Suppressor macrophage treated with lipopolysaccharide for 4 hours (primary cell): ENCODE measurements around the gene TIMM13.
"Not testable (repeated sequence)": the region's sequence is repeated elsewhere in the genome, so short reads cannot be mapped to it uniquely, and the experiment has no call there.

Source experiments
- DNase-seq: peaks from one replicate; pipeline ENCODE4 v3.0.0-alpha.2; 2020

Gene TIMM13

DNA sequence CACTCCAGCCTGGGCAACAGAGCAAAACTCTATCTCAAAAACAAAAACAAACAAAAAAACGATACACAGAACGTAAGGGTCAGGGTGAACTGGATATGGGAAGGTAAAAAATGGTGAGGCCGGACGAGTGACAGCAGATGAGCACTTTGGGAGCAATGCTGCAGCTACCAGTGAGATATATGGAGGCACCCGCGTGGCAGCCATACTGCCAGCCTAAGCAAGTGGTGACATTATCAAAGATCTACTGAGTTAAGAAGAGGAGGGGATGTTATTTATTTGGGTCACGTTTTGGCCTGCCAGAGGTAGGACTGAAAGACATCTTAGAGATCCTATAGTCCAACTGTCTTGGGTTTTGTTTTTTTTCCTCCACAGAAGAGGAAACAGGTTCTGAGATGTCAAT is 14.2 kb downstream of the TIMM13 start:
- no peak for DNase-seq

DNA sequence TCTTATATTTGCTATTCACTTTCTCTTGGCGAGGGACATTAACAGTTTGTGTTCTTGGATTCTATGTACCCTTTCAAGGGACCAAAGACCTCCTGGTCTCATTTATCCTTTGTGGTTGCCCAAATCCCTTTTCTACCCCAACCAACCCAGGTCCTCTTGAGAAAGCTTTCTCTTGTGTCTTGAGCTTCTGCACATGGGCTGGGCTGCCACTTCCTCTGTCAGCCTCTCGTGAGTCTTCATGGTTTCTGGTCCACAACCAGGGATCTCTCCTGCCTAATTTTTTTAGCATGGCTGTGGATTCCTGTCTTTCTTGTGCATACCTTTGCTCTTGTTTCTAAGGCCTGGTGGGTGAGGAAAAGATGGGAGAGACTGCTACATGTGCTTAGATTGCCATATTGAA is 14.9 kb downstream of the TIMM13 start:
- DNase-seq, result no peak

DNA sequence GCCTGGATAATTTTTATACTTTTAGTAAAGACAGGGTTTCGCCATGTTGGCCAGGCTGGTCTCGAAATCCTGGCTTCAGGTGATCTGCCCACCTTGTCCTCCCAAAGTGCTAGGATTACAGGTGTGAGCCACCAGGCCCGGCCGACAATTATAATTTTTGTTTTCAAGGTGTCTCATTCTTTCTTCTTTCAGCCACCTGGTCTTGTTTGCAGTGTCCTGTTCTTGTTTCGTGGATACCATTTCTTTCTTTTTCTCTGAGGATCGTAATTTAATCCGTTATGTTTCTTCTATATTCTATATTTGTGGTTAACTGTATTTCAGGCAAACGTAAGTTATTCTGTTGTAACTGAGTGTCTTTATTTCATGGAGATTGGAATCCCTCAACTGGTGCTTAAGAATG is 15.7 kb downstream of the TIMM13 start:
- no peak for DNase-seq

DNA sequence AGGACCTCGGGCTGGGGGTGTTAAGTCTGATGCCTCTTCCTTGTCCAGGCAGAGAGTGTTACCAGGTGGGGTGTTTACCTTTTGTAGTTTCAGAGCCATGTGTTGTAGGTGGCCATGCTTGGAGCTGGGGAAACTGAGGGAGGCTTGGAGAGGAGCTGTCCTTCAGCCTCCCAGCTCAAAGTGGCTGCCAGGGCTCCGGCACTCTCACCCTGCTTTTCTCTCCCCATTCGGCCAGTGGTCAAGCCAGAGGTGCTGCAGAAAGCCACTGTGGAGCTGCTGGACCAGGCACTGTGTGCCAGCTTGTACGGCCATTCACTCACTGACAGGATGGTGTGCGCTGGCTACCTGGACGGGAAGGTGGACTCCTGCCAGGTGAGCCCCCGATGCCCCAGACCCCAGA is 17.4 kb downstream of the TIMM13 start:
- DNase-seq, result no peak

DNA sequence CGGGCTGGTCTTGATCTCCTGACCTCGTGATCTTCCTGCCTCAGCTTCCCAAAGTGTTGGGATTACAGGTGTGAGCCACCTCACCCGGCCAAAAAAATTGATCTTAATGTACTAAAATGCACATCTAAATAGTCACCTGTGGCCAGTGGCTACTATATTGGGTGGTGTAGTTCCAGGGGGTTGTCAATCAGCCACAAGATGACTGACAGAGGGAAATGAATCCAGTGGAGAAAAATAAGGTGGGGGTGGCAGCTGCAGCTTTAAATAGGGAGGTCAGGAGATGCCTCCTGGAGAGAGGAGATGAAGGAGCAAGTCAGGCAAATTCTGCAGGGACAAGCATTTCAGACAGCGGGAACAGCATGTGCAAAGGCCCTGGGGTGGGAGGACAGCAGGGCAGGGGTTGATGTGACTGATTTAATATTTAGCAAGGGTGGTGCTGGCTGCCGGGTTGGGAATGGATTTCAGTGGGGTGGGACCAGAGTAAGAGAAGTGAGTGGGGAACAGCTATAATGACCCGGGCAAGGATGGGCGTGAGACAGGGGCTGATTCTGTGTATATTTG is 18.0 kb downstream of the TIMM13 start:
- DNase-seq, result no peak

DNA sequence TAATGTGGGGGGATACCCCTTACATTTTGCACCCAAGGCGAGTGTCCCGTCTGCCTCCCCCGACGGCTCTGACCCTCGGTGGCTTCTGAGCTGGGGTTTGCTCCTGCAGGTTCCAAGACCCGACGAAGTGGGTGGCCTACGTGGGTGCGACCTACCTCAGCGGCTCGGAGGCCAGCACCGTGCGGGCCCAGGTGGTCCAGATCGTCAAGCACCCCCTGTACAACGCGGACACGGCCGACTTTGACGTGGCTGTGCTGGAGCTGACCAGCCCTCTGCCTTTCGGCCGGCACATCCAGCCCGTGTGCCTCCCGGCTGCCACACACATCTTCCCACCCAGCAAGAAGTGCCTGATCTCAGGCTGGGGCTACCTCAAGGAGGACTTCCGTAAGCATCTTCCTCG is 19.1 kb downstream of the TIMM13 start:
- DNase-seq, result no peak

DNA sequence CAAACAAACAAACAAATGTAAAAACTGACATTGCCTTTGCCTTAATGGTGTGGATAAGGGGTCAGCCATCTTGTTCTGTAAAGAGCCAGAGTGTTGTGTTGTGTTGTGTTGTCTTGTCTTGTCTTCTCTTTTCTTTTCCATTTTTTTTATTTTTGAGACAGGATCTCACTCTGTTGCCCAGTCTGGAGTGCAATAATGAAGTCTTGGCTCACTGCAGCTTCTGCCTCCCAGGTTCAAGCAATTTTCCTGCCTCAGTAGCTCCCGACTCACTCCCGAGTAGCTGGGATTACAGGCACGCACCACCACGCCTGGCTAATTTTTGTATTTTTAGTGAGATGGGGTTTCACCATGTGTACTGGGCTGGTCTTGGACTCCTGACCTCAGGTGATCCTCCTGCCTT is 27.8 kb downstream of the TIMM13 start:
- DNase-seq, result no peak

DNA sequence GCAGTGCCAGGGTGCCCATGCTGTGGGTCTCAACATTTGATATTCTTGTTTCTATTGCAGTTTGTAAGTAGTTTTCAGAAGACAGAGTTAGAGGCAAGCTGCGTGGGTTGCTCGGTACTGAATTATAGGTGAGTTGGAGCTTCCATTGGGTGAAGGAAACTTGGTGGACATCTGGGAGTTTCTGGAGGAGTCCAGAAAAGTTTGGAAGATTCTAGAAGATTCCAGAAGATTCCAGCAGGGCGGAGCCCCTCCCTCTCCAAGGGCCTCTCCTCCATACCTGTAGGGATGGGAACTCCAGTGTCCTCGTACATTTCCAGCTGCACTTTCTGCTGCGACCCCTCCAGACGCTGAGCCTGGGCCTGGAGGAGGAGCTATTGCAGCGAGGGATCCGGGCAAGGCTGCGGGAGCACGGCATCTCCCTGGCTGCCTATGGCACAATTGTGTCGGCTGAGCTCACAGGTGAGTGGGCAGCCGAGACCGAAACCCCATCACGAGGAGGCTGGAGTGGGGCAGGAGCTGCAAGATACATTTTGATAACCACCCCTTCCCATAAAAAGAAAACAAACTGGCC is 28.6 kb downstream of the TIMM13 start:
- no peak for DNase-seq

DNA sequence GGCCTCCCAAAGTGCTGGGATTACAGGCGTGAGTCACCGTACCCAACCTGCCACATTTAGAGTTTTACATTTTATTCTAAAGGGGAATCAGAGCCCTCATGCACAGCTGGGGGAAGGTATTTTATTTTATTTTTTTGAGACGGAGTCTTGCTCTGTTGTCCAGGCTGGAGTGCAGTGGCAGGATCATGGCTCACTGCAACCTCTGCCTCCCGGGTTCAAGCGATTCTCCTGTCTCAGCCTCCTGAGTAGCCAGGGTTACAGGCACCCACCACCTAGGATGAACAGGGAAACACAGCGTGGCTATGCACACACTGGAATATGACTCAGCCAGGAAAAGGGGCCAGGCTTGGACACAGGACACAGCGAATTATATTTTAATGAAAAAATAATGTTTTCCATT is 30.2 kb downstream of the TIMM13 start:
- not testable (repeated sequence) for DNase-seq

DNA sequence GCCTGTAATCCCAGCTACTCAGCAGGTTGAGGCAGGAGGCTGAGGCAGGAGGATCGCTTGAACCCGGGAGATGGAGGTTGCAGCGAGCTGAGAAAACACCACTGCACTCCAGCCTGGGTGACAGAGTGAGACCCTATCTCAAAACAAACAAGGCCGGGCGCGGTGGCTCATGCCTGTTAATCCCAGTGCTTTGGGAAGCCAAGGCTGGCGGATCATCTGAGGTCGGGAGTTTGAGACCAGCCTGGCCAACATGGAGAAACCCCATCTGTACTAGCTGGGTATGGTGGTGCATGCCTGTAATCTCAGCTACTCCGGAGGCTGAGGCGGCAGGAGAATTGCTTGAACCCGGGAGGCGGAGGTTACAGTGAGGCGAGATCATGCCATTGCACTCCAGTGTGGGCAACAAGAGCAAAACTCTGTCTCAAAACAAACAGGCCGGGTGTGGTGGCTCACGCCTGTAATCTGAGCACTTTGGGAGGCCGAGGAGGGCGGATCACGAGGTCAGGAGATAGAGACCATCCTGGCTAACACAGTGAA is 32.0 kb downstream of the TIMM13 start:
- not testable (repeated sequence) for DNase-seq

DNA sequence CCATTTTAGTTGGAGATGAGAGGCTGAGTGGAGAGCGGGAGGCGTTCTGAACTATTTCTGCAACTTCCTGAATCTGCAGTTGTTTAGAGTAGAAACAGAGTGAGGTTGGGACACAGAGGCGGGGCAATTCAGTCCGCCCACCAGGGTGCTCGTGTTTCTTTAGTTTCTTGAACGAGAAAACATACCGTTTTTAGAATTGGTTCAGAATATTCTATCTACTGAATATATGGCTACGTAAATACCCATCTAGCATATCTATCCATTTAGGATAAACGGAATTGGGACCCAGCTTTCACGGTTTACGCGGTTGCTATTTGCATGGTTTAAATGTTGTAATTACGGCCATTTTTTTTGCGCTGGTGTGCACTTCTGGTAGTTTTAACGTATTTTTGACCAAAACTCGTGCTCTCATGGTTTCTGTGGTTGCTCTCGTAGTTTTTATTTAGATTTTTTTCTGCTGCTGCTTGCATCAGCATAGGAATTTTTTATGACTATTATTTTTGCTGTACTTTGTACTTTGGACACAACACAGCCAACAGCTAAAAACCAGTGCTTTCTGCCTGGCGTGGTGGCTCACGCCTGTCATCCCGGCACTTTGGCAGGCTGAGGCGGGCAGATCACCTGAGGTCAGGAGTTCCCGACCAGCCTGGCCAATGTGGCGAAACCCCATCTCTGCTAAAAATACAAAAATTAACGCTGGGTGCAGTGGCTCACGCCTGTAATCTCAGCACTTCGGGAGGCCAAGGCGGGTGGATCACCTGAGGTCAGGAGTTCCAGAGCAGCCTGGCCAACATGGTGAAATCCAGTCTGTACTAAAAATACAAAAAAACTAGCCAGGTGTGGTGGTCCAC is 32.7 kb downstream of the TIMM13 start:
- peak; percentile 81 for DNase-seq

DNA sequence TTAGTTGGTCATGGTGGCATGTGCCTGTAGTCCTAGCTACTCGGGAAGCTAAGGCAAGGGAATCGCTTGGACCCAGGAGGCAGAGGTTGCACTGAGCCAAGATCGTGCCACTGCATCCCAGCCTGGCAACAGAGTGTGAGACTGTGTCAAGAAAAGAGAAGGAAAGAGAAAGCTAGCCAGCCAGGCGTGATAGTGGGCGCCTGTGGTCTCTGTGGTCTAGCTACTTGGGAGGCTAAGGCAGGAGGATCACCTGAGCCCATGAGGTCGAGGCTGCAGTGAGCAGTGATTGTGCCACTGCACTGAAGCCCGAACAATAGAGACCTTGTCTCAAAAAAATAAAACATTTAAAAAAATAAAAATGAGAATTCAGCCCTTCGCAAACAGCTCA is 33.3 kb downstream of the TIMM13 start:
- peak; percentile 19 for DNase-seq

DNA sequence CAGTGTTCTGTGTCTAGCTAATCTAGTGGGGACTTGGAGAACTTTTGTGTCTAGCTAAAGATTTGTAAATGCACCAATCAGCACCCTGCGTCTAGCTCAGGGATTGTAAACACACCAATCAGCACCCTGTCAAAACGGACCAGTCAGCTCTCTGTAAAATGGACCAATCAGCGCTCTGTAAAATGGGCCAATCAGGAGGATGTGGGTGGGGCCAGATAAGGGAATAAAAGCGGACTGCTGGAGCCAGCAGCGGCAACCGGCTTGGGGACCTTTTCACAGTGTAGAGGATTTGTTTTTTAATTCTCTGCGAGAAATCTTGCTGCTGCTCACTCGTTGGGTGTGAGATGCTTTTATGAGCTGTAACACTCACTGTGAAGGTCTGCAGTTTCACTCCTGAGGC is 34.5 kb downstream of the TIMM13 start:
- DNase-seq, result not testable (repeated sequence)

DNA sequence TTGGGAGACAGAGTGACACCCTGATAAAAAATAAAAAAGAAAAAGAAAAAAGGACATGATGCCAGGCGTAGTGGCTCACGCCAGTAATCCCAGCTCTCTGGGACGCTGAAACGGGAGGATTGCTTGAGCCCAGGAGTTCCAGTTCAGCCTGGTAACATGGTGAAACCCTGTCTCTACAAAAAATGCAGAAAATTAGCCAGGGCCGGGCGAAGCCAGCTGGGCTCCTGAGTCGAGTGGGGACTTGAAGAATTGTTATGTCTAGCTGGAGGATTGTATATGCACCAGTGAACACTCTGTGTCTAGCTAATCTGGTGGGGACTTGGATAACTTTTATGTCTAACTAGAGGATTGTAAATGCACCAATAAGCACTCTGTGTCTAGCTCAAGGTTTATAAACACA is 35.0 kb downstream of the TIMM13 start:
- no peak for DNase-seq

DNA sequence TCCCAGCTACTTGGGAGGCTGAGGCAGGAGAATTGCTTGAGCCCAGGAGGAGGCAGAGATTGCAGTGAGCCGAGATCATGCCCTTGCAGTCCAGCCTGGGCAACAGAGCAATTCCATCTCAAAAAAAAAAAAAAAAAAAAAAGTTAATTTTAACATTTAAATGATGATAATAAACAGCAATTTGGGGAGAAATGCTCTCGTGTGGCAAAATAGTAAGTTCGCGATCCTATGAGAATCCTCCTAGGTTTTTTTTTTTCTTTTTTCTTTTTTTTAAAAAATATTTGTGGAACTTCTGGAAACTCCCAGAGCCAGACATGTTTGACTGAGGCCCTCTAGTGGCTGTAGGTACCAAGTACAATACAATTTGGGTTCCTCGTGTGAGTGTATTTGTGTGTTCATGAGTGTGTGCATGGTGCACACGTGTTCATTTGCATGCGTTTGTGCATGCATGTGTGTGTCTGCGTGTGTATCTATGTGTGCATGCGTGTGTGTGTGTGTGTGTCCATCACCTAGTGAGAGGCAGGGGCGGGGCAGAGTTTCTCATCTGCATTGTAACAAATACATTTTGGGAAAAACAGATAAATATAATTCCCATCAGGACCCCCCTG is 36.2 kb downstream of the TIMM13 start:
- peak; percentile 78 for DNase-seq

DNA sequence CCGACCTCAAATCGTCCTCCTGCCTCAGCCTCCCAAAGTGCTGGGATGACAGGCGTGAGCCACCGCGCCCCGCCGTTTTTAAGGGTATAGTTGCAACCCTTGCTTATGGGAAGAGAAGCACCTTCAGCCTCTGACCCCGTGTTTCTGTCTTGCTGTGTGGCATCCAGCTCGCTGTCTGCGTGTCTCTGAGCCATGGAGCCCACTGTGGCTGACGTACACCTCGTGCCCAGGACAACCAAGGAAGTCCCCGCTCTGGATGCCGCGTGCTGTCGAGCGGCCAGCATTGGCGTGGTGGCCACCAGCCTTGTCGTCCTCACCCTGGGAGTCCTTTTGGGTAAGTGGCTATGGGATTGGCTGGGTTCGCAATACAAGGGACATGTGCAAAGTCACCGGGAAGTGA is 37.8 kb downstream of the TIMM13 start:
- DNase-seq, result no peak

DNA sequence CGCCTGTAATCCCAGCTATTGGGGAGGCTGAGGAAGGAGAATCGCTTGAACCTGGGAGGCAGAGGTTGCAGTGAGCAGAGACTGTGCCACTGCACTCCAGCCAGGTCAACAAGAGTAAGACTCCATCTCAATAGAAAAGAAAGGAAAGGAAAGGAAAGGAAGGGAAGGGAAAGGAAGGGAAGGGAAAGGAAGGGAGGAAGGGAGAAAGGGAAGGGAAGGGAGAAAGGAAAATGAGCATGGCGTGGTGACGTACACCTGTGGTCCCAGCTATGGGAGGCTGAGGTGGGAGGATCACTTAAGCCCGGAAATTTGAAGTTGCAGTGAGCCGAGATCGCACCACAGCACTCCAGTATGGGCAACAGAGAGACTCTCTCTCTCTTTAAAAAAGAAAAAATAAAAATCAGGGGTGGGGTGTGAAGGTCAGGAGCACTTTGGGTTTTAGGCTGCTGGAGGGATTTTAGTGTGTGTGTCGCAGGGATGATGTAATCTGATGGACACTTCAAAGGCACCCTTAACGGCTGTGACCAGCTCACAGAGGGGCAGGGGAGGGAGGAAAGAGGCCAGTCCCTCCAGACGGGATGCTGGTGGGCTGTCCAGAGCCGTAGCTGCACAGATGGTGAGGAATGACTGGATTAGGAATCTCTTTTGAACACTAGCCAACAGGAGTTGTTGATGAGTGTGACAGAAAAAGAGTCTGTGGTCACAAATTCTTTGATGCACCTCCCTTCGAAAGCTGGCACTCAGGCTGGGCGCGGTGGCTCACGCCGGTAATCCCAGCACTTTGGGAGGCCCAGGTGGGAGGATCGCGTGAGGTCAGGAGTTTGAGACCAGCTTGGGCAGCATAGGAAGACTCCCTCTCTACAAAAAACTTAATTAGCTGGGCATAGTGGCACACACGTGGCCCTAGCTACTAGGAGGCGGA is 39.8 kb downstream of the TIMM13 start:
- no peak for DNase-seq

DNA sequence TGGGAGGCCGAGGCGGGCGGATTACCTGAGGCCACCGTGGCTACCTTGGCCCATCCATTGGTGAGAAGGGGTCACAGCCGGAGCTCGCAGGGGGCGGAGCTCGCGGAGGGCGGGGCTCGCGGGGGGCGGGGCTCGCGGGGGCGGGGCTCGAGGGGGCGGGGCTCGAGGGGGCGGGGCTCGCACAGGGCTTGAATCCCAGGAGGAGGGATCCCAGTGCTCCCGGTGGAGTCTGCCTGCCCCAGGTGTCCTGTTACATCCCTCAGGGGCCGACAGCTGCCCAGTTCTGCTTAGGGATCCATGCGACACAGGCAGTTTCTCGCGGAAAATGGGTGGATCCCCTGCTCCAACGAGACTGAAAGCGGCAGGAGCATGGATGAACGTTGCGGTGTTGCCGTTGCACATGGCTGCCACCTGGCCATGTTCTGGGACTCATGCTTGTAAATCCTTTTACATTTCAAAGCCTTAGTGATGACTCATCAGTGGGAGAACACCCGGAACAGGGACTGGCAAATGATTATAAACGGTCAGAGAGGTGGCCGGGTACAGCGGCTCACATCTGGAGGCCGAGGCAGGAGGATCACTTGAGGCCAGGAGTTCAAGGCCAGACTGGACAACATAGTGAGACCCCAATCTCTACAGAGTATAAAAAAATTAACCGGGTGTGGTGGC is 42.2 kb downstream of the TIMM13 start:
- peak; percentile 34 for DNase-seq

DNA sequence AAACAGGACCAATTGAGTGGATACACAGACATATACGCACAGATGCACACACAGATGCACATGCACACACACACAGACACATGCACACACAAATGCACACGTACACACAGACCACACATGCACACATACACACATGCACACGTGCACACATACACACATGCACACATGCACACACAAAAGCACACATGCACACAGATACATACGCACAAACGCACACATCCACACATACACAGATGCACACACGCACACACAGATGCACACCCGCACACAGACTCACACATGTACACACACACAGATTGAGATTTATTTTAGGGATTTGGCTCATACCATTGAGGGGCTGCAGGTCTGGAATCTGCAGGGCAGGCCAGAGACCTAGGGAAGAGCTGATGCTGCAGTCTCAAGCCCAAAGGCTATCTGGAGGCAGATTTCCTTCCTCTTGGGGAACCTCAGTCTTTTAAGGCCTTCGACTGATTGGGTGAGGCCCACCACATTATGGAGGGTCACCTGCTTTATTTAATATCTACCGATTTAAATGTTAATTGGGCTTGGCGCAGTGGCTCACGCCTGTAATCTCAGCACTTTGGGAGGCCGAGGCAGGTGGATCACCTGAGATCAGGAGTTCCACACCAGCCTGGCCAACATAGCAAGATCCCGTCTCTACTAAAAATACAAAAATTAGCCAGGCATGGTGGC is 44.7 kb downstream of the TIMM13 start:
- DNase-seq, result no peak

DNA sequence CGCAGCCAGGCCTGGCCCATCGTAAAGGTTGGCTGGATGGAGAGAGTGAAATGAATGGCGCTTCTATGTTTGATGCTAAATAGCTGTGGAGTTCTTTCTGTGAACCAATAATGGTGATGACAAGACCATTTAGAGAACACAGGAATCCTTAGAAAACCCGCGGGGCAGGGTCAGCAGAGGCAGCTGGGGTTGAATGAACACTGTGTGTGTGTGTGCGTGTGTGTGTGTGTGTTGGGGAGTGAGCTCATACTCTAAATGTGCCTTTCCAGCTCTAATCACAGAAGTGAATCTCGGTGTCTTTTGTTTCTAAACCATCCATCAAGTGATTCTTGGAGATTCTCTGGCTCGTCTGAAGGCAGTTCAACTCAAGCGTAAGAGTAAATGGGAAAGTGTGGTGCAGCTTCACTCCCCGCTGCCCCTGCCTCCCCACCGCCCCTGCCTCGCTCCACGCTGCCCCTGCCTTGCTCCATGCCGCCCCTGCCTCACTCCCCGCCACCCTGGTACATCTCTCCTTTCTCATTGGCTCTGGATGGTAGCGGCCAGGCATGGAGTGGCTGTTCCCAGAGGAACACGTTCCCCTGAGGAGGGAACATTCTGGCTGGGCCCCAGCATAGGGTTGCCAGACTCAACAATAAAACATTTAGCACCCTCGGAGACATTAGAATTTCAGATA is 46.1 kb downstream of the TIMM13 start:
- DNase-seq, result no peak

DNA sequence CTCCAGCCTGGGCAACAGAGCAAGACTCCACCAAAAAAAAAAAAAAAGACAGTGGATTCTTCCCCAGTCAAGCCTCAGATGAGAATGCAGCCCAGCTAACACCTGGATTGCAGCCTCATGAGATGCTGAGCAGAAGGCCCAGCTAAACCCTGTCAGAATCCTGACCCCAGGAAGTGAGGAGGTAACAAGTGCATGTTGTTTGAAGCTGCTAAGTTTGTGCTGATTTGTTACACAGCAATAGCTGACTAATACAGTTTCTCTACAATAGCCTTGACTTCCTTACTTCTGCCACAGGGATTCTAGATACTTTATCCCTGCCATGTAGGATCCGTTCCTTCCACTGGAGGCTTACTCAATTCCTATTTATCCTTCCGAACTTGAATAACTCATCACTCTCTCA is 46.8 kb downstream of the TIMM13 start:
- no peak for DNase-seq
